ENCODE results near the gene PRIM2. TPM values are rescaled to one million over a fixed set of nuclear protein-coding genes. Genes with fewer than 3 reads are reported as not detected.
"Not testable (repeated sequence)": the region's sequence is repeated elsewhere in the genome, so short reads cannot be mapped to it uniquely, and the experiment has no call there.

Gene PRIM2
- total and polyA plus RNA-seq, 10 of the 15 experiments (the other 5 are each of a cell fraction or from before 2014, with no cell fraction given): 13.2 to 38.6 (median 25.1) TPM

DNA sequence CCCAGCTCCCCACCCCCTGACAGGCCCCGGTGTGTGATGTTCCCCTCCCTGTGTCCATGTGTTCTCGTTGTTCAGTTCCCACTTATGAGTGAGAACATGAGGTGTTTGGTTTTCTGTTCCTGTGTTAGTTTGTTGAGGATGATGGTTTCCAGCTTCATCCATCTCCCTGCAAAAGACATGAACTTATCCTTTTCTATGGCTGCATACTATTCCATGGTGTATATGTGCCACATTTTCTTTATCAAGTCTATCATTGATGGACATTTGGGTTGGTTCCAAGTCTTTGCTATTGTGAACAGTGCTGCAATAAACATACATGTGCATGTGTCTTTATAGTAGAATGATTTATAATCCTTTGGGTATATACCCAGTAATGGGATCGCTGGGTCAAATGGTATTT is 148.5 kb downstream of the PRIM2 start:
- DNase-seq (ENCODE audit: low read depth, low spot score); H3K27me3 ChIP-seq (replicated peaks in 1 of 2; ENCODE audit: control insufficient read depth in 2 of 2, insufficient read depth in 2 of 2, low read length in 1 of 2); H3K9me3 ChIP-seq (replicated peaks; ENCODE audit: control insufficient read depth, insufficient read depth, low read length); H3K4me1 ChIP-seq (ENCODE audit: control insufficient read depth, insufficient read depth, low read length); H3K4me2 ChIP-seq (ENCODE audit: control insufficient read depth, insufficient read depth); H3K27ac ChIP-seq (ENCODE audit: control insufficient read depth, insufficient read depth); ATAC-seq; POLR2A ChIA-PET; CTCF ChIA-PET; BruUV-seq (replicated peaks); FAIRE-seq; SMC1A ChIA-PET (ENCODE audit: uncharacterized antibody, unreplicated experiment); H4K20me1 ChIP-seq (ENCODE audit: control insufficient read depth, insufficient read depth); H3K79me2 ChIP-seq (ENCODE audit: control insufficient read depth, insufficient read depth, low read length); H2AFZ ChIP-seq (ENCODE audit: control insufficient read depth, low read depth, low read length); RAD21 ChIA-PET (ENCODE audit: unreplicated experiment); H3K4me3 ChIP-seq; H3K9ac ChIP-seq (ENCODE audit: control insufficient read depth, insufficient read depth, low read length); in situ Hi-C loops (cut with MboI); intact Hi-C loops (cut with micrococcal nuclease; ENCODE audit: unreplicated experiment); H3K36me3 ChIP-seq (ENCODE audit: control insufficient read depth in 2 of 2, insufficient read depth in 2 of 2, low read length in 1 of 2): not testable (repeated sequence)
- WGBS (ENCODE audit: insufficient coverage, insufficient replicate concordance, low lambda C conversion rate, missing lambda C conversion rate): 100% methylated on average over 3 of the region's 3 CpGs

DNA sequence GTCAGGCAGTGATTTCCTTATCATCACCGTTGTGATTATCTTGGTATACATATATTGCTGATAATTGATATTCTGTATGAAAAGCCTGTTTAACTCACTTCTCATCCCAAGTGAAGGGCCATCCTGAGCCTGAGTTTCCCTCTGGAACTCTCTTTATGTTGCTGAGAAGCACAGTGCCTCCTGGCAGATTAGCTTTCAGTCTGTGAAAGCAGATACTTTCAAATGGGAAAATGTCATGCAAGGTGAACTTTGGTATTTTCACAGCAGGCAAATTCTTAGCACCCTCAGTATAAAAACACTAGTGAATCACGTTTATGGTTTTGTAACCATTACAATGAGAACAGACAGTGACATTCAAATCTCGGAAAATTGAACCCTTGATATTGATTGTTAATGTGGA is 151.6 kb downstream of the PRIM2 start:
- intact Hi-C loops (cut with micrococcal nuclease; ENCODE audit: unreplicated experiment): no loop called here

DNA sequence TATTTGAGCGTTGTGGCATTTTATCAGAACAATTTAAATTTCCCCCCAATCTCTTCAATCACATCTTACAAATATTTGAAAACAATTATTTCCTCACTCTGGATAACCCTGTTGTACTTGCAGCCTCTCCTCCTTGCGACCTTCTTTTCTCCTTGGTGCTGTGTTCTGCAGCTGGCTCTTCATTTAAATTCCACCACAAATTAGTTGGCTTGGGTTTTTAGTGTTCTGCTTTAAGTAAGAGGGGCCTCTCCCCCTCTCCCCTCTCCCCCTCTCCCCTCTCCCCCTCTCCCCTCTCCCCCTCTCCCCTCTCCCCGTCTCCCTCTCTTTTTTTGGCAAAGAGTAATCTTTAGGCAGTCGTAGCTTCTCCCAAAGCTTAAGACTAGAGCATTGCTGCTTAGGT is 152.7 kb downstream of the PRIM2 start:
- DNase-seq (ENCODE audit: low read depth, low spot score); POLR2A ChIA-PET; CTCF ChIA-PET; H3K9me3 ChIP-seq (replicated peaks; ENCODE audit: control insufficient read depth, insufficient read depth, low read length); H3K9ac ChIP-seq (ENCODE audit: control insufficient read depth, insufficient read depth, low read length); FAIRE-seq; H4K20me1 ChIP-seq (ENCODE audit: control insufficient read depth, insufficient read depth); H3K4me2 ChIP-seq (ENCODE audit: control insufficient read depth, insufficient read depth); H3K36me3 ChIP-seq (ENCODE audit: control insufficient read depth in 2 of 2, insufficient read depth in 2 of 2, low read length in 1 of 2); H2AFZ ChIP-seq (ENCODE audit: control insufficient read depth, low read depth, low read length); intact Hi-C loops (cut with micrococcal nuclease; ENCODE audit: unreplicated experiment); in situ Hi-C loops (cut with MboI); H3K27ac ChIP-seq (ENCODE audit: control insufficient read depth, insufficient read depth); RAD21 ChIA-PET (ENCODE audit: unreplicated experiment); H3K4me3 ChIP-seq; H3K4me1 ChIP-seq (ENCODE audit: control insufficient read depth, insufficient read depth, low read length); H3K27me3 ChIP-seq (replicated peaks in 1 of 2; ENCODE audit: control insufficient read depth in 2 of 2, insufficient read depth in 2 of 2, low read length in 1 of 2); ATAC-seq; SMC1A ChIA-PET (ENCODE audit: uncharacterized antibody, unreplicated experiment); H3K79me2 ChIP-seq (ENCODE audit: control insufficient read depth, insufficient read depth, low read length); BruUV-seq (replicated peaks): not testable (repeated sequence)
- WGBS (ENCODE audit: insufficient coverage, insufficient replicate concordance, low lambda C conversion rate, missing lambda C conversion rate): 97% methylated on average over 2 of the region's 4 CpGs

More for the DNA sequence above, 151.6 kb downstream of the PRIM2 start:
- in situ Hi-C loops (cut with MboI): no loop called here
- ChIA-PET CTCF (no interaction called here), SMC1A (ENCODE audit: uncharacterized antibody, unreplicated experiment) (no interaction called here), POLR2A (no interaction called here), RAD21 (ENCODE audit: unreplicated experiment) (no interaction called here)
- Histone ChIP-seq H3K27me3 (replicated peaks in 1 of 2; ENCODE audit: control insufficient read depth in 2 of 2, insufficient read depth in 2 of 2, low read length in 1 of 2) (no peaks in the 10 kb centered on the region), H3K4me2 (ENCODE audit: control insufficient read depth, insufficient read depth) (no peak overlapping the region), H3K36me3 (ENCODE audit: control insufficient read depth in 2 of 2, insufficient read depth in 2 of 2, low read length in 1 of 2) (no peaks in the 10 kb centered on the region), H2AFZ (ENCODE audit: control insufficient read depth, low read depth, low read length) (no peak overlapping the region), H3K79me2 (ENCODE audit: control insufficient read depth, insufficient read depth, low read length) (no peaks in the 10 kb centered on the region), H3K4me1 (ENCODE audit: control insufficient read depth, insufficient read depth, low read length) (no peaks in the 10 kb centered on the region), H4K20me1 (ENCODE audit: control insufficient read depth, insufficient read depth) (no peaks in the 10 kb centered on the region), H3K4me3 (no peak overlapping the region), H3K9ac (ENCODE audit: control insufficient read depth, insufficient read depth, low read length) (no peak overlapping the region), H3K27ac (ENCODE audit: control insufficient read depth, insufficient read depth) (no peak overlapping the region), H3K9me3 (replicated peaks; ENCODE audit: control insufficient read depth, insufficient read depth, low read length) (no peaks in the 10 kb centered on the region)
- TF ChIP-seq SMAD5 (IDR thresholded peaks at IDR 0.05; ENCODE audit: low read depth) (no peak), PAX8 (IDR thresholded peaks at IDR 0.05) (no peak), NFXL1 (IDR thresholded peaks at IDR 0.05; ENCODE audit: borderline replicate concordance) (no peak)
- no TSS peak for BruUV-seq (replicated peaks)
- WGBS (ENCODE audit: insufficient coverage, insufficient replicate concordance, low lambda C conversion rate, missing lambda C conversion rate): 77% methylated on average over 3 of the region's 3 CpGs
- FAIRE-seq (peak; percentile 52), ATAC-seq (no peak), DNase-seq (ENCODE audit: low read depth, low spot score) (no peak)

DNA sequence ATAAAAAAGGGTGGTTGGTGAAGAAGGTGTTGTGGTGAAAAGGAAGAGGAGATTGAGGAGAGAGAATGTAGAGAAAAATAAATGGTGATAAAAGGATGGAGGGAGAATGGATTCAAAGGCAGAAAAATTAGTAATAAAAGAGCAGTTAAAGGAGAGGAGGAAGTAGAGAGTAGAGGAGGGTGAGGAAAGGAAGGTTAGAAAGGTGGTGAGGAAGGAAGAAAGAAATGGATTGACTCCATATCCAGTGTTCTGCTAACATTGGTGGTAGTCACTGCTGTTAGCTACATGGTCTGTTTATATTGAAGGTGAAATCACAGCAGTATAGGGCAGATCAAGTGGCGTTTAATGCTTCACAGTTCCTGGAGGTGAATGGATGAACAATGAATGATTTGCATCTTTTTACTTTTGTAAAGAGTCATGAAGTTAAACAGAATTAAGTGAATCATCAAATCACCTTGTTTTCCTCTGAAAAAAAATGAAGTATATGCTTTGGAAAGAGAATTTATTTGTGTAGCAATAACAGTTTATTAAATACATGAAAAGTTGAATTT is 154.0 kb downstream of the PRIM2 start:
- RAD21 ChIA-PET (ENCODE audit: unreplicated experiment); POLR2A ChIA-PET; H3K9me3 ChIP-seq (replicated peaks; ENCODE audit: control insufficient read depth, insufficient read depth, low read length); H4K20me1 ChIP-seq (ENCODE audit: control insufficient read depth, insufficient read depth); H3K27ac ChIP-seq (ENCODE audit: control insufficient read depth, insufficient read depth); FAIRE-seq; H3K27me3 ChIP-seq (replicated peaks in 1 of 2; ENCODE audit: control insufficient read depth in 2 of 2, insufficient read depth in 2 of 2, low read length in 1 of 2); SMC1A ChIA-PET (ENCODE audit: uncharacterized antibody, unreplicated experiment); H3K4me3 ChIP-seq; intact Hi-C loops (cut with micrococcal nuclease; ENCODE audit: unreplicated experiment); H3K79me2 ChIP-seq (ENCODE audit: control insufficient read depth, insufficient read depth, low read length); CTCF ChIA-PET; H3K9ac ChIP-seq (ENCODE audit: control insufficient read depth, insufficient read depth, low read length); H2AFZ ChIP-seq (ENCODE audit: control insufficient read depth, low read depth, low read length); H3K4me1 ChIP-seq (ENCODE audit: control insufficient read depth, insufficient read depth, low read length); ATAC-seq; in situ Hi-C loops (cut with MboI); DNase-seq (ENCODE audit: low read depth, low spot score); H3K36me3 ChIP-seq (ENCODE audit: control insufficient read depth in 2 of 2, insufficient read depth in 2 of 2, low read length in 1 of 2); H3K4me2 ChIP-seq (ENCODE audit: control insufficient read depth, insufficient read depth); BruUV-seq (replicated peaks): not testable (repeated sequence)
- WGBS (ENCODE audit: insufficient coverage, insufficient replicate concordance, low lambda C conversion rate, missing lambda C conversion rate): 81% methylated on average over 1 of the region's 1 CpG
